GM12878 (cell line): Measurements from ENCODE around the gene FARS2. TPM values are rescaled to one million over a fixed set of nuclear protein-coding genes. Genes with fewer than 3 reads are reported as not detected.
A peak's percentile ranks its signal among the peaks of the same experiment; 100 is the strongest.

Source experiments
- ATAC-seq: fragments of 200-7000 bp; cut with Tn5 transposase; 3 replicates; pipeline ENCODE4 v1.9.1; 2020; ENCODE audit warnings: mild to moderate bottlenecking, moderate library complexity
- BruUV-seq: library from RNA; stranded (reverse); fragments of 400-500 nt; replicated peaks from 2 replicates; lab custom pipeline; 2021; lab: Mats Ljungman, UMichigan
- CTCF ChIA-PET: fragments of 300-600 bp; sonication (Branson Sonifier 250); formaldehyde crosslinking; extraction: SDS; loops from one replicate; lab custom pipeline; 2021; ENCODE audit warnings: inconsistent platforms; lab: Yijun Ruan, JAX
- POLR2A ChIA-PET: fragments of 350-600 bp; formaldehyde crosslinking; extraction: SDS; loops from one replicate; lab custom pipeline; 2021; ENCODE audit warnings: inconsistent platforms; lab: Charles Lee
- RAD21 ChIA-PET: fragments of 300-600 bp; sonication (Branson Sonifier 250); formaldehyde crosslinking; loops from one replicate; lab custom pipeline; 2023; ENCODE audit warnings: antibody characterized with exemption; ENCODE audit not compliant: unreplicated experiment; lab: Charles Lee
- SMC1A ChIA-PET: fragments of 300-600 bp; sonication (Branson Sonifier 250); formaldehyde crosslinking; loops from one replicate; lab custom pipeline; 2023; ENCODE audit not compliant: unreplicated experiment, uncharacterized antibody; lab: Charles Lee
- DNase-seq: peaks from one replicate; pipeline ENCODE4 v3.0.0-alpha.2; 2011; ENCODE audit warnings: low read depth, low spot score
- FAIRE-seq: peaks from 3 replicates; lab custom pipeline; 2011; peaks lifted over from hg19 to GRCh38; lab: Jason Lieb, UNC
- H2AFZ ChIP-seq: 2 replicates; pipeline ENCODE4 v1.6.0; 2011; ENCODE audit warnings: low read depth, low read length, control low read depth; ENCODE audit not compliant: control insufficient read depth
- H3K27ac ChIP-seq: 2 replicates; pipeline ENCODE4 v1.5.1; 2011; ENCODE audit warnings: control low read depth; ENCODE audit not compliant: control insufficient read depth, insufficient read depth
- H3K27me3 ChIP-seq, 2 experiments: replicated peaks in 1 of 2; 2 replicates each; pipeline versions ENCODE4 v1.6.0 to v1.6.1; 2011; ENCODE audit warnings: low read length in 1 of 2; ENCODE audit not compliant: control insufficient read depth in 2 of 2, insufficient read depth in 2 of 2
- H3K36me3 ChIP-seq, 2 experiments: 2 replicates each; pipeline ENCODE4 v1.5.1; 2011; ENCODE audit warnings: low read length in 1 of 2; ENCODE audit not compliant: control insufficient read depth in 2 of 2, insufficient read depth in 2 of 2
- H3K4me1 ChIP-seq: 2 replicates; pipeline ENCODE4 v1.6.1; 2011; ENCODE audit warnings: mild to moderate bottlenecking, low read length, moderate library complexity, mixed read lengths; ENCODE audit not compliant: control insufficient read depth, insufficient read depth
- H3K4me2 ChIP-seq: 2 replicates; pipeline ENCODE4 v1.6.0; 2011; ENCODE audit warnings: control low read depth; ENCODE audit not compliant: control insufficient read depth, insufficient read depth
- H3K4me3 ChIP-seq: fragments of 200-600 bp; sonication (generic); 2 replicates; pipeline ENCODE4 v1.5.1; 2016
- H3K79me2 ChIP-seq: 2 replicates; pipeline ENCODE4 v1.6.0; 2011; ENCODE audit warnings: low read length; ENCODE audit not compliant: control insufficient read depth, insufficient read depth
- H3K9ac ChIP-seq: 2 replicates; pipeline ENCODE4 v1.8.0; 2011; ENCODE audit warnings: low read length, control low read depth, mixed read lengths; ENCODE audit not compliant: control insufficient read depth, insufficient read depth
- H3K9me3 ChIP-seq: replicated peaks from 3 replicates; pipeline ENCODE4 v1.5.1; 2011; ENCODE audit warnings: mild to moderate bottlenecking, low read length; ENCODE audit not compliant: control insufficient read depth, insufficient read depth
- H4K20me1 ChIP-seq: 2 replicates; pipeline ENCODE4 v1.6.0; 2011; ENCODE audit not compliant: control insufficient read depth, insufficient read depth
- BRCA1 ChIP-seq: IDR thresholded peaks from 2 replicates; pipeline ENCODE4 v1.6.1; 2011; ENCODE audit warnings: low read depth, low read length, improper control_type of control experiment
- FOS ChIP-seq: IDR thresholded peaks from 3 replicates; pipeline ENCODE4 v1.6.1; 2011; ENCODE audit warnings: borderline replicate concordance; ENCODE audit not compliant: insufficient read length; ENCODE audit errors: extremely low read depth
- GABPA ChIP-seq: IDR thresholded peaks from 2 replicates; pipeline ENCODE4 v1.6.1; 2014; ENCODE audit warnings: antibody characterized with exemption, low read depth, mild to moderate bottlenecking, inconsistent platforms
- IKZF1 ChIP-seq: fragments of 450-650 bp; conservative IDR thresholded peaks from 2 replicates; pipeline ENCODE4 v1.6.1; 2017; ENCODE audit warnings: antibody characterized with exemption, mild to moderate bottlenecking
- IKZF2 ChIP-seq, 2 experiments: fragments of 450-650 bp; IDR thresholded peaks; 2 replicates each; pipeline ENCODE4 v1.6.1; 2017; ENCODE audit warnings: mild to moderate bottlenecking in 2 of 2, moderate library complexity in 2 of 2
- LARP7 ChIP-seq: fragments of 450-650 bp; IDR thresholded peaks from 2 replicates; pipeline ENCODE4 v1.6.1; 2017; ENCODE audit warnings: mild to moderate bottlenecking
- MYB ChIP-seq: fragments of 150-350 bp; IDR thresholded peaks from 2 replicates; pipeline ENCODE4 v1.6.1; 2014; ENCODE audit warnings: mild to moderate bottlenecking, low read depth, low read length, borderline replicate concordance
- NR2C1 ChIP-seq: fragments of 450-650 bp; IDR thresholded peaks from 2 replicates; pipeline ENCODE4 v1.6.1; 2017; ENCODE audit warnings: antibody characterized with exemption, mild to moderate bottlenecking, moderate library complexity
- PML ChIP-seq: IDR thresholded peaks from 2 replicates; pipeline ENCODE4 v1.6.1; 2012; ENCODE audit warnings: low read length, inconsistent platforms
- RCOR1 ChIP-seq: conservative IDR thresholded peaks from 2 replicates; pipeline ENCODE4 v1.6.1; 2012; ENCODE audit warnings: low read depth, low read length, improper control_type of control experiment
- TBL1XR1 ChIP-seq: IDR thresholded peaks from 2 replicates; pipeline ENCODE4 v1.6.1; 2012; ENCODE audit warnings: low read depth, low read length, improper control_type of control experiment
- TCF7 ChIP-seq: IDR thresholded peaks from 2 replicates; pipeline ENCODE4 v1.6.1; 2014; ENCODE audit warnings: antibody characterized with exemption, borderline replicate concordance
- ZNF384 ChIP-seq: IDR thresholded peaks from 2 replicates; pipeline ENCODE4 v1.6.1; 2012; ENCODE audit warnings: low read depth, mild to moderate bottlenecking, low read length, improper control_type of control experiment, borderline replicate concordance
- WGBS: methylation state at CpG from one replicate; pipeline ENCODE4 v1.1.6; 2016; ENCODE audit warnings: low lambda C conversion rate; ENCODE audit not compliant: insufficient replicate concordance, insufficient coverage; ENCODE audit errors: missing lambda C conversion rate; 5-methylcytosine and 5-hydroxymethylcytosine counted together
- in situ Hi-C: fragments of 300-500 bp; cut with MboI; formaldehyde crosslinking; loops from 9 replicates; pipeline ENCODE4 v1.14.3; 2018; ENCODE audit warnings: mixed read lengths
- intact Hi-C: fragments of 100-400 bp; cut with micrococcal nuclease; formaldehyde crosslinking; loops from one replicate; pipeline ENCODE4 v1.14.2; 2022; ENCODE audit not compliant: unreplicated experiment
- polyA plus RNA-seq, 11 experiments: library from polyadenylated mRNA; depleted of rRNA in 4 of 11; unstranded in 6 of 11; stranded (reverse) in 5 of 11; fragments of >200 nt; fragmentation: Nextera tagmentation in 4 of 11; fragmentation: Illumina TruSeq in 1 of 11; extraction: Ambion mirVana in 4 of 11; extraction: Trizol in 1 of 11; gene quantifications; 1 replicate in 1 of 11; 2 replicates in 10 of 11; pipeline versions ENCODE4 v1.2.1 to v1.2.3, GENCODE V29; 2011 to 2016; ENCODE audit warnings: inconsistent platforms in 2 of 11, missing spikeins in 2 of 11, low read depth in 1 of 11
- total RNA-seq, 4 experiments: library from RNA; depleted of rRNA in 3 of 4; stranded (reverse); fragments of >200 nt in 3 of 4; fragmentation: Illumina TruSeq in 1 of 4; extraction: Trizol in 1 of 4; gene quantifications; 2 replicates each; pipeline versions ENCODE4 v1.2.1 to v1.2.3, GENCODE V29; 2013 to 2021
- TF ChIP-seq, protein P1 (sequence below): fragments of 450-650 bp; IDR thresholded peaks from 2 replicates; pipeline ENCODE4 v1.6.1; 2016; ENCODE audit warnings: mild to moderate bottlenecking
- TF ChIP-seq, protein P2 (sequence below): IDR thresholded peaks from 2 replicates; pipeline ENCODE4 v1.6.1; 2011; ENCODE audit warnings: low read depth, low read length, improper control_type of control experiment, borderline replicate concordance
- TF ChIP-seq, protein P3 (sequence below): IDR thresholded peaks from 2 replicates; pipeline ENCODE4 v1.6.1; 2012; ENCODE audit warnings: low read depth, low read length, improper control_type of control experiment
- TF ChIP-seq, protein P4 (sequence below): fragments of 450-650 bp; IDR thresholded peaks from 2 replicates; pipeline ENCODE4 v1.6.1; 2016; ENCODE audit warnings: mild to moderate bottlenecking
- TF ChIP-seq, protein P5 (sequence below): fragments of 450-650 bp; IDR thresholded peaks from 2 replicates; pipeline ENCODE4 v1.6.1; 2017; ENCODE audit warnings: low read depth, mild to moderate bottlenecking, moderate library complexity

FARS2 gene
- total and polyA plus RNA-seq, 10 of the 15 experiments (the other 5 are each of a cell fraction or from before 2014, with no cell fraction given), result 16.8 to 46.7 (median 25.6) TPM

DNA sequence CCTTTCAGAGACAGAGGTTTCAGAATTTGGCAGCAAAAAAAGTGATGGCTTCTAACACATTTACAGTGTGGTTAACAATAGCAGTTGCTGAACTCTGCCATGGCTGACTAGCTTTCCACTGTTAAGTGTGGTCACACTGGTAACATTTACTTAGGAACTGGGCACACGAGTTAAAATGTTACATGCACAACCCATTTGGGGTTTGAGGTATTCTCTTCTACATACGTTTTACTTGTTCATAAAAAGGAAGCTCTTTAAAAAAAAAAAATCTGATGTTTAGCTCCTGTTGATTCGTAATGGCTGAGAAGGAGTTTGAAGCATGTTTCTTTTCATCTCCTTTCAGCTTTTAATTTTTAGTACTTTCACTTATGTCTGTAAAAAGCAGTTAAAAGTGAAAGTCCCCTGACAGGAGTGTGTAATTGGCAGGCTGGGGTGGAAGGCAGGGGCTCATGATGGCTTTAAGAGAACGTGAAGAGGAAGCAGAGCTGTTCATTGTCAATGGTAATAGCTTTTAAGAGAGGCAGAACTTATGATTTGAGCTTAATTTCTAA is 245.9 kb downstream of the FARS2 start (continued):
- no peak for TF ChIP-seq BRCA1
- TF ChIP-seq FOS, result no peak
- 0 out of 2 replicates have a peak, but pooled peaks have one; percentile 57 for TF ChIP-seq RCOR1
- peak; percentile 82 to 84 for TF ChIP-seq IKZF2 (IDR thresholded peaks at IDR 0.05)
- TF ChIP-seq, protein P1, sequence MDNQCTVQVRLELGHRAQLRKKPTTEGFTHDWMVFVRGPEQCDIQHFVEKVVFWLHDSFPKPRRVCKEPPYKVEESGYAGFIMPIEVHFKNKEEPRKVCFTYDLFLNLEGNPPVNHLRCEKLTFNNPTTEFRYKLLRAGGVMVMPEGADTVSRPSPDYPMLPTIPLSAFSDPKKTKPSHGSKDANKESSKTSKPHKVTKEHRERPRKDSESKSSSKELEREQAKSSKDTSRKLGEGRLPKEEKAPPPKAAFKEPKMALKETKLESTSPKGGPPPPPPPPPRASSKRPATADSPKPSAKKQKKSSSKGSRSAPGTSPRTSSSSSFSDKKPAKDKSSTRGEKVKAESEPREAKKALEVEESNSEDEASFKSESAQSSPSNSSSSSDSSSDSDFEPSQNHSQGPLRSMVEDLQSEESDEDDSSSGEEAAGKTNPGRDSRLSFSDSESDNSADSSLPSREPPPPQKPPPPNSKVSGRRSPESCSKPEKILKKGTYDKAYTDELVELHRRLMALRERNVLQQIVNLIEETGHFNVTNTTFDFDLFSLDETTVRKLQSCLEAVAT, result peak; percentile 80
- no peak for TF ChIP-seq PML
- TF ChIP-seq, protein P2, sequence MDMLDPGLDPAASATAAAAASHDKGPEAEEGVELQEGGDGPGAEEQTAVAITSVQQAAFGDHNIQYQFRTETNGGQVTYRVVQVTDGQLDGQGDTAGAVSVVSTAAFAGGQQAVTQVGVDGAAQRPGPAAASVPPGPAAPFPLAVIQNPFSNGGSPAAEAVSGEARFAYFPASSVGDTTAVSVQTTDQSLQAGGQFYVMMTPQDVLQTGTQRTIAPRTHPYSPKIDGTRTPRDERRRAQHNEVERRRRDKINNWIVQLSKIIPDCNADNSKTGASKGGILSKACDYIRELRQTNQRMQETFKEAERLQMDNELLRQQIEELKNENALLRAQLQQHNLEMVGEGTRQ, result no peak
- TF ChIP-seq, protein P3, sequence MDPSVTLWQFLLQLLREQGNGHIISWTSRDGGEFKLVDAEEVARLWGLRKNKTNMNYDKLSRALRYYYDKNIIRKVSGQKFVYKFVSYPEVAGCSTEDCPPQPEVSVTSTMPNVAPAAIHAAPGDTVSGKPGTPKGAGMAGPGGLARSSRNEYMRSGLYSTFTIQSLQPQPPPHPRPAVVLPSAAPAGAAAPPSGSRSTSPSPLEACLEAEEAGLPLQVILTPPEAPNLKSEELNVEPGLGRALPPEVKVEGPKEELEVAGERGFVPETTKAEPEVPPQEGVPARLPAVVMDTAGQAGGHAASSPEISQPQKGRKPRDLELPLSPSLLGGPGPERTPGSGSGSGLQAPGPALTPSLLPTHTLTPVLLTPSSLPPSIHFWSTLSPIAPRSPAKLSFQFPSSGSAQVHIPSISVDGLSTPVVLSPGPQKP, result no peak

DNA sequence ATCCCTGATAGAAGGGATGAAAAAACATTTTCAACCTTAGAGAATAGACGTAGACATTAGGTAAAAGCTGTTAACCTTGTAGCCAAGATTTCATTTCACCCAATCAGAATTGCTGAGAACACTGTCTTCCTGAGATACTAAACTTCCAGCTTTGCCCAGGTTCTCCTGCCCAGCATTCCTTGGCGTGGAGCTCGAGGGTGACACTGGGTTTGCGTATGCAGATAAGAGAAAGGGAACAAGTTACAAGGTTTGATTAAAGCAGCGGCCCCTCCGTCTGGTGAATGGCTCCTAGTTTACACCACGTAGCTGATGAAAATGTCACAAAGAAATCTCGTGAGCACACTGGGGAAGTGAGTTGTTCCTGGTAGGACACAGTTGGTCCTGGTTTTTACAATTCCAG is 247.8 kb downstream of the FARS2 start:
- FAIRE-seq (no peak), ATAC-seq (no peak), DNase-seq (no peak)
- Histone ChIP-seq H3K9me3 (no peaks in the 10 kb centered on the region), H3K4me1 (peaks cover 27% of the 10 kb centered on the region), H3K79me2 (no peaks in the 10 kb centered on the region), H3K27me3 (no peaks in the 10 kb centered on the region), H3K27ac (no peak overlapping the region), H3K4me3 (no peak overlapping the region), H3K36me3 (no peaks in the 10 kb centered on the region), H3K9ac (no peak overlapping the region), H4K20me1 (no peaks in the 10 kb centered on the region), H2AFZ (no peak overlapping the region), H3K4me2 (no peak overlapping the region)
- 95% methylated on average over 8 of the region's 8 CpGs for WGBS
- ChIA-PET POLR2A (interaction anchor here (1.0 to 3.8 kb wide), 3 partner anchors 8 to 59 kb away, joined by 3 to 20 read pairs (median 9); no protein-coding TSS in a partner anchor), RAD21 (no interaction called here), SMC1A (interaction anchor here (0.6 to 8.0 kb wide), 5 partner anchors 10 to 232 kb away, joined by 3 to 101 read pairs (median 4); no protein-coding TSS in a partner anchor), CTCF (interaction anchor here (6.1 kb wide), 1 partner anchor 9 kb away, joined by 53 read pairs; no protein-coding TSS in a partner anchor)
- in situ Hi-C loops (no loop called here), intact Hi-C loops (loop anchor here (5.0 kb wide), 1 partner anchor 58 kb away; no protein-coding TSS in a partner anchor)
- BruUV-seq, result no TSS peak
- TF ChIP-seq TBL1XR1 (no peak), ZNF384 (no peak), GABPA (no peak), TCF7 (no peak), NR2C1 (no peak), LARP7 (no peak), MYB (no peak), IKZF1 (no peak)
- TF ChIP-seq, protein P4, sequence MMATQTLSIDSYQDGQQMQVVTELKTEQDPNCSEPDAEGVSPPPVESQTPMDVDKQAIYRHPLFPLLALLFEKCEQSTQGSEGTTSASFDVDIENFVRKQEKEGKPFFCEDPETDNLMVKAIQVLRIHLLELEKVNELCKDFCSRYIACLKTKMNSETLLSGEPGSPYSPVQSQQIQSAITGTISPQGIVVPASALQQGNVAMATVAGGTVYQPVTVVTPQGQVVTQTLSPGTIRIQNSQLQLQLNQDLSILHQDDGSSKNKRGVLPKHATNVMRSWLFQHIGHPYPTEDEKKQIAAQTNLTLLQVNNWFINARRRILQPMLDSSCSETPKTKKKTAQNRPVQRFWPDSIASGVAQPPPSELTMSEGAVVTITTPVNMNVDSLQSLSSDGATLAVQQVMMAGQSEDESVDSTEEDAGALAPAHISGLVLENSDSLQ, result no peak
- TF ChIP-seq, protein P5, sequence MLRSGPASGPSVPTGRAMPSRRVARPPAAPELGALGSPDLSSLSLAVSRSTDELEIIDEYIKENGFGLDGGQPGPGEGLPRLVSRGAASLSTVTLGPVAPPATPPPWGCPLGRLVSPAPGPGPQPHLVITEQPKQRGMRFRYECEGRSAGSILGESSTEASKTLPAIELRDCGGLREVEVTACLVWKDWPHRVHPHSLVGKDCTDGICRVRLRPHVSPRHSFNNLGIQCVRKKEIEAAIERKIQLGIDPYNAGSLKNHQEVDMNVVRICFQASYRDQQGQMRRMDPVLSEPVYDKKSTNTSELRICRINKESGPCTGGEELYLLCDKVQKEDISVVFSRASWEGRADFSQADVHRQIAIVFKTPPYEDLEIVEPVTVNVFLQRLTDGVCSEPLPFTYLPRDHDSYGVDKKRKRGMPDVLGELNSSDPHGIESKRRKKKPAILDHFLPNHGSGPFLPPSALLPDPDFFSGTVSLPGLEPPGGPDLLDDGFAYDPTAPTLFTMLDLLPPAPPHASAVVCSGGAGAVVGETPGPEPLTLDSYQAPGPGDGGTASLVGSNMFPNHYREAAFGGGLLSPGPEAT, result no peak
